ENCODE results near the gene DBF4. TPM values are rescaled to one million over a fixed set of nuclear protein-coding genes. Genes with fewer than 3 reads are reported as not detected.

DBF4 gene
- total RNA-seq, 1 experiment from 2014 or later = 52.7 TPM

- Histone ChIP-seq H3K27ac (no peak overlapping the region), H3K27me3 (ENCODE audit: insufficient read depth, low read depth) (no peaks in the 10 kb centered on the region), H3F3A (ENCODE audit: insufficient read depth, low read depth) (no peaks in the 10 kb centered on the region; the same call in 1 of the 2 replicates), H3K9me2 (ENCODE audit: insufficient read depth) (no peaks in the 10 kb centered on the region), H2AFZ (no peak overlapping the region), H3K4me3 (no peak overlapping the region), H3K4me1 (replicated peaks; ENCODE audit: insufficient read depth) (peaks cover 7% of the 10 kb centered on the region), H3K79me2 (ENCODE audit: low read depth) (no peaks in the 10 kb centered on the region), H3K4me2 (no peak overlapping the region), H3K9me3 (ENCODE audit: insufficient read depth, low read depth) (peaks cover 7% of the 10 kb centered on the region), H4K20me1 (ENCODE audit: insufficient read depth) (no peaks in the 10 kb centered on the region), H3K36me3 (ENCODE audit: low read depth) (peaks cover 3% of the 10 kb centered on the region; the same call in 1 of the 2 replicates)
- ChIA-PET POLR2A (ENCODE audit: unreplicated experiment) (no interaction called here), CTCF (no interaction called here)
- TF ChIP-seq CTCF (conservative IDR thresholded peaks at IDR 0.05) (no peak), EZH2 (IDR thresholded peaks at IDR 0.05; ENCODE audit: low read depth) (no peak)
- no TSS peak for BruUV-seq (replicated peaks)
- no peak for DNase-seq
- intact Hi-C loops (cut with micrococcal nuclease; ENCODE audit: unreplicated experiment) = no loop called here
These were observed 24.0 kb upstream of the DBF4 start for GRCh38 chr7:87852306-87852705.

- POLR2A ChIA-PET (ENCODE audit: unreplicated experiment) = interaction anchor here (0.6 kb wide), 1 partner anchor 844 kb away, joined by 4 read pairs; no protein-coding TSS in a partner anchor
These were observed 22.9 kb upstream of the DBF4 start for GRCh38 chr7:87853237-87853864.

GRCh38 chr7:87858417-87859100 is 17.7 kb upstream of the DBF4 start:
- CTCF ChIA-PET = no interaction called here
- TF ChIP-seq CTCF (conservative IDR thresholded peaks at IDR 0.05) (no peak), EZH2 (IDR thresholded peaks at IDR 0.05; ENCODE audit: low read depth) (no peak)

More at GRCh38 chr7:87853237-87853864, 22.9 kb upstream of the DBF4 start:
- Histone ChIP-seq H4K20me1 (ENCODE audit: insufficient read depth) (no peaks in the 10 kb centered on the region), H3K27me3 (ENCODE audit: insufficient read depth, low read depth) (no peaks in the 10 kb centered on the region), H3K9me2 (ENCODE audit: insufficient read depth) (no peaks in the 10 kb centered on the region), H3K27ac (no peak overlapping the region), H3K4me1 (replicated peaks; ENCODE audit: insufficient read depth) (peaks cover 7% of the 10 kb centered on the region), H3F3A (ENCODE audit: insufficient read depth, low read depth) (no peaks in the 10 kb centered on the region; the same call in 1 of the 2 replicates), H3K4me3 (no peak overlapping the region), H3K9me3 (ENCODE audit: insufficient read depth, low read depth) (peaks cover 7% of the 10 kb centered on the region), H3K4me2 (no peak overlapping the region), H3K36me3 (ENCODE audit: low read depth) (peaks cover 3% of the 10 kb centered on the region; the same call in 1 of the 2 replicates), H3K79me2 (ENCODE audit: low read depth) (no peaks in the 10 kb centered on the region), H2AFZ (no peak overlapping the region)
- intact Hi-C loops (cut with micrococcal nuclease; ENCODE audit: unreplicated experiment) = no loop called here
- CTCF ChIA-PET = no interaction called here
- TF ChIP-seq EZH2 (IDR thresholded peaks at IDR 0.05; ENCODE audit: low read depth) (no peak), CTCF (conservative IDR thresholded peaks at IDR 0.05) (no peak)
- DNase-seq = no peak
- BruUV-seq (replicated peaks) = no TSS peak

More at GRCh38 chr7:87858417-87859100, 17.7 kb upstream of the DBF4 start:
- POLR2A ChIA-PET (ENCODE audit: unreplicated experiment) = interaction anchor here (0.7 kb wide), 1 partner anchor 10 kb away, joined by 4 read pairs; no protein-coding TSS in a partner anchor
- H3K4me2 ChIP-seq = no peak overlapping the region
- no TSS peak for BruUV-seq (replicated peaks)
- H3K27ac ChIP-seq = no peak overlapping the region
- H4K20me1 ChIP-seq (ENCODE audit: insufficient read depth) = no peaks in the 10 kb centered on the region
- H2AFZ ChIP-seq = no peak overlapping the region
- DNase-seq = no peak
- H3K79me2 ChIP-seq (ENCODE audit: low read depth) = no peaks in the 10 kb centered on the region
- peaks cover under 1% of the 10 kb centered on the region; the same call in 1 of the 2 replicates for H3K4me1 ChIP-seq (replicated peaks; ENCODE audit: insufficient read depth)
- intact Hi-C loops (cut with micrococcal nuclease; ENCODE audit: unreplicated experiment) = no loop called here
- H3F3A ChIP-seq (ENCODE audit: insufficient read depth, low read depth) = no peaks in the 10 kb centered on the region; the same call in 1 of the 2 replicates
- H3K36me3 ChIP-seq (ENCODE audit: low read depth) = peaks cover 1% of the 10 kb centered on the region; the same call in 1 of the 2 replicates
- H3K9me2 ChIP-seq (ENCODE audit: insufficient read depth) = no peaks in the 10 kb centered on the region
- H3K27me3 ChIP-seq (ENCODE audit: insufficient read depth, low read depth) = no peaks in the 10 kb centered on the region
- H3K9me3 ChIP-seq (ENCODE audit: insufficient read depth, low read depth) = peaks cover under 1% of the 10 kb centered on the region
- H3K4me3 ChIP-seq = no peak overlapping the region

Measured in PC-9 (cell line).